HG02938 (cell line): ENCODE results near the gene TSBP1.

ENCODE experiments used
- ATAC-seq: cut with Tn5 transposase; IDR thresholded peaks from one replicate; pipeline ENCODE4 v1.9.1; 2021; ENCODE audit warnings: mild to moderate bottlenecking, moderate library complexity; ENCODE audit not compliant: unreplicated experiment

TSBP1 gene, protein sequence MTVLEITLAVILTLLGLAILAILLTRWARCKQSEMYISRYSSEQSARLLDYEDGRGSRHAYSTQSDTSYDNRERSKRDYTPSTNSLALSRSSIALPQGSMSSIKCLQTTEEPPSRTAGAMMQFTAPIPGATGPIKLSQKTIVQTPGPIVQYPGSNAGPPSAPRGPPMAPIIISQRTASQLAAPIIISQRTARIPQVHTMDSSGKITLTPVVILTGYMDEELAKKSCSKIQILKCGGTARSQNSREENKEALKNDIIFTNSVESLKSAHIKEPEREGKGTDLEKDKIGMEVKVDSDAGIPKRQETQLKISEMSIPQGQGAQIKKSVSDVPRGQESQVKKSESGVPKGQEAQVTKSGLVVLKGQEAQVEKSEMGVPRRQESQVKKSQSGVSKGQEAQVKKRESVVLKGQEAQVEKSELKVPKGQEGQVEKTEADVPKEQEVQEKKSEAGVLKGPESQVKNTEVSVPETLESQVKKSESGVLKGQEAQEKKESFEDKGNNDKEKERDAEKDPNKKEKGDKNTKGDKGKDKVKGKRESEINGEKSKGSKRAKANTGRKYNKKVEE

GRCh38 chr6:32371803-32372202 lies at the start of gene TSBP1:
Gene TSBP1, minus strand, starts transcription at chr6:32371903. Its CDS starts 197 bp downstream, at chr6:32371706.
- ATAC-seq: no peak

- ATAC-seq: no peak
These were observed 44.3 kb upstream of the TSBP1 start for GRCh38 chr6:32416036-32416435.

DNA sequence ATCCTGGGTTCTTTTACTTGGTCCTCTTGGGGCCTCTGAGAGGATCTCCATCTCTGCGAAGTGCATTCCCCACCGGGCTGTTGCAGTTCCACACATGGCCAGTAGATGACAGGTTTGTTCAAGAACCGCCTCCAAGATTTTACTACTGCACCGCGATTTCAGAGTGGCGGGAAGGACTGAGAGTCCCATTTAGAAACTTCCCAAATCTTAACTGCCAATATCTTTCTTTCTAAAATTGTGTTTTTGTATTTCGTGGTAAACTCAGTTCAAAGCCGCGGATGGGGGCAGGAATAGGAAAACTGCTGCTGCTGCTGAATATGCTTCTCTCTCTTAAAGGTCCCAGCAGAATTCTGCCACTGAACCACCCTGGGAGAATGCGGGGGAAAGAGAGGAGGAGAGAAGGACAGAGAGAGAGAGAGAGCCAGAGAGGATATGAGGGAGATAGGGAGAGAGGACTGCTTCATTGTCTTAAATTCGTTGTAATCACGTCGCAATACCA lies 43.9 kb upstream of the TSBP1 start:
- no peak for ATAC-seq

DNA sequence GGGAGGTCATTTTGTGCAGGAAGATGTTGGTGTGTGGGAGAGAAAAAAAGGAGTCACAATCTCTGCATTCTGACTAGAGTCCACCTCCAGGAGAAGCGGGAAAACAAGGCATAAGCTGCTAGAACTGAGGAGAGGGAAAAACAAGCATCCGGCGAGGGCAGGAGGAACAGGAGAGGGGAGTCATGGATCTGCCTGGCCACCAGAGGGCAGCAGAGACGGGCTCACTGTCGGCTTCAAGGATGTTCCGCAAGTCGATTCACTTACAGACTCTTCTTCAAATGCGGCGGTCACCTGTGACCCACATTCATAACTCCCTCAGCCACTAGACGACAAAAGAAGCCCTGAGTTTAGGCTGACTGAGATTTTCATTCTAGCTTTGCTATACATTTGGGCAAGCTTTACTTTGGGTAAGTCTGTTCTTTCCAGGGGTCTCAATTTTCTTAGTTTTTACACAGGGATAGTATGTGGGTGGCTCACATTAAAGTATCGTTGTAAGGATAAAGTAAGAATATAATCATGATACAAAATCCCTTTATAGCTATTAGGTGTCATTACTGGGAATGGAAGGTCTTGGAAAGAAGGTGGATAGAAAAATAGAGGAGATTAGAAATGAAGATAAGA lies 41.8 kb upstream of the TSBP1 start:
- ATAC-seq: no peak

DNA sequence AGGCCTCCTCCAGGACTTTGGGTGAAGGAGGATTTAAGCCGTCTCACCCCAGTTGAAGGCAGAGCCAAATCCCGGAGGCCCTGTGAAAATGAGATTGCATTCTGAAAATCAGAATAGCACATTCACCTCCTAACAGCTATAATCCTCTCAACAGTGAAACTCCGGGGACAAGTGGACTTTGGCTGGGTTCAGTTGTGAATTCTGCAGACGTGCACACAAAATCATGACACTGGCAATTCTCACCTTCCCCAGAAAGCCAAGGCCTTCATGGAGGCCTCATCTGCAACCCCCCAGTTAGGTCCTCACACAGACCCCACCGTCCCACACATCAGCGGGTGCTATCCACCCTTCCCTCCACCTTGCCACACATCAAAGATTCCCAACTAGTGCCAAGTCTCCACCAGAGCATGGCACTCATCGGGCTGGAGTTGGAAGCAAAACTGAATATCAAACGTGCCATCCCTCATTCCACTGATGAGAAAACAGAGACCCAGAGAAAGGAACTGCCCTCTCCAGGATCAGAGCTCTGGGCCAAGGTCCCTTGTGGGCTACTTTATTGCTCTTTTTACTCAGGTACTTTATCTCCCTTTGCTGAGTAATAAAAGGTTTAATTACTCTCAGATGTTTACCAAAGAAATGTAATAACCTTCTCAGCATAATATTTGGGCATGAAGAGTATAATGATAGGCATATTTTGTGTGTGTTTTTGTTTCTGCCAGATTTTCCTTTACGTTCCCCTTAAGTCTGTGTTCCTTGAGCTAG lies 40.0 kb upstream of the TSBP1 start:
- ATAC-seq: no peak

DNA sequence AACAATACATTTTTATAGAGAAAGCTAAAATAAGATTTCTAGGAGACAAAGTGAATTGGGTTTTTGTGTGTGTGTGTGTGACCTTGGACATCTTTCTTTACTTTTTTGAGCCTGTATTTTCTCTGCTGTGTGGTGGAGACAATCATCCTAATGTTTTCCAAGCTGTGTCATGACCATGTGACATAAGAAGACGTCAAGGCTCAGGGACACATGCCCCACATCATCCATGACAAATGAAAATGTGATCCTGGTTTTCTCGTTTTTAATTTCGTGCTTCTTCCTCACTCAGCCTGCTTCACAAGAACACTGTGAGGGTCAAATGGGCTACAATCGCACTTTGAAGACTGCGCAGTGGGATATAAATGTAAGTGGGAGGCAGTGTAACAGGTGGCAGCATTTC lies 39.2 kb upstream of the TSBP1 start:
- ATAC-seq: no peak

DNA sequence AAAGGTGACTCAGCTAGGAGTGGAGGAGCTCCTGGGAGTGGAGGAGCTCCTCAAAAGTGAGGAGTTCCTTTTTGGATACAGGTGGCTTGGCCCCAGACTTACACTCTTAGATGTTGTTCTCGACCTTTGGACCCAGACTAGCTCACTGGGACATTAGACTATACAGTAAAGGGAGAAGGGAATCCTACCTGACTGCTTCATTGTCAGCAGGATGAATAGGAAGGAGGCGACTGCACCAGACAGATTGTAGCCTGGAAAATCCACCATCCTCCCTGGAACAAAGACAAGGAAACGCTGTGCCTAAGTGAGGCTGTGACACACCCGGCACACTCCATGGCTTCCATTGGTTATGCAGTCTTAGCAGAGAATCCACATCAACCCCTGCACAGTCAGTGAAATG lies 35.2 kb upstream of the TSBP1 start, which contains the start of gene BTNL2:
Gene BTNL2, minus strand, starts transcription at position 325 of the 400 bp plus-strand sequence. Its CDS starts 58 bp downstream, at position 267.
- ATAC-seq: no peak

DNA sequence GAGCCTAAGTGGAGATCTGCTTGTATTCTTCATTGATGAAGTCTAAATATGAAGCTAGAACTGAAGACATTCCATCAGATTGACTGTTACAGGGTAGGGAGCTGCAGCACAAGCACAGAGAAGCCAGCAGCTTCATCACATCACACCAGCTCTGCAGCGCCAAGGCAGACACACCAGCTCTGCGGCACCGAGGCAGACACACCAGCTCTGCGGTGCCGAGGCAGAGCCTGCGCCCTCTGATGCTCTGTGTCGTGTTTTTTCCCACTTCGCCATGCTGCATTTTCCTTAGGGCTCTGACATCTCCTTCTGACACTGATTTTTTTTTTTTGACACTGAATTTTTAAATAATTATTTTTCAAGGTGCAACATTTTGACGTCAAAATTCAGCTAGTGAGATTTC lies 34.5 kb upstream of the TSBP1 start:
- ATAC-seq: no peak

DNA sequence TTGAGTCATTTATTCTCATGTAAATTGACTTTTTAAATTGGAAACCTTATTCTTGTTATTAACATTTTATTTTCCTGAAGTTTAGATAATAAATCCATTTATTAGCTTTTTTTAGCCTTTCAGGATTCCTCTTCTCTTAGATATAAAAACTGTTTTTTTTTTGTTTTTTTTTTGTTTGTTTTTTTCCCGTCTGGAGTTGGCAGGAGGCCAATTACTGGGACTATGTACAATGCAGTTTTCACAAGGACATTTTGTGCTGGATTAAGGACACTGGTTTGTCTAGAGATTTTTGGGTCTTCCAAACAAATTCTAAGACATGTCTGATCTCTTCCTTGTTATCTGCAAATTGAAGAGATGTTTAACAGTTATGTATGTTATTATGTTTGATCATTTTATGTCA lies 34.0 kb upstream of the TSBP1 start:
- ATAC-seq: no peak

GRCh38 chr6:32402812-32403211 lies 31.1 kb upstream of the TSBP1 start:
- ATAC-seq: no peak

DNA sequence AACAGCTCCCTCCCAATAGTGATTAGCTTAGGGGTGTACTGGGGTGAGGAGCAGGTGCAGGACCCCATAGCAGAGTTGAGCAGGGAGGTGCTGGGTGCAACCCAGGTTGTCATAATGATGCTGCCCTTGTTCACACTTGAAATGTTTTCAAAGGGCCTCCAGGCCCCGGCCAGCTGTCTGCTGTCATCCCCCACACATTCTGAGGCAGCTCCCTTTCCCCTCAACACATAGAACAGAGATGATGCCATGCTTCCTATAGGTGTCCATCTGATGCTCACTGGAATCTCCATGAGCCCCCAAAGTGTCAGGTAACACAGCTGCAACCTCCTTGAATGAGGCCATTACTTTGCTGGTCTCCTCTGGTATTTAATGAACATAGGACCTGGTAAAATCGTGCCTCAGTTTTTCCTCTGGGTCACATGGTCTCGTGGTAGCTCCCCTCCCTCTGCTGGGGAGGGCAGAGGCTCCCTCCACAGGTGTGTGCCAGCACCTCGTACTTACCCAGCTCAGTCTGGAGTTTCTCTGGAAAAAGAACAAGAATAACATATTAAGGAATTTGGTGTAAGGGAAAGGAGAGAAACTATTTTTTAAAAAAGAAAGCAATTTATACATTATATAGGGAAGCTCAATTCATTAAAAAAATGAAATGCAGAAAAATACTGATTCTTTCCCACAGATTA lies 29.7 kb upstream of the TSBP1 start:
- ATAC-seq: no peak

GRCh38 chr6:32397252-32397920 lies 25.7 kb upstream of the TSBP1 start:
- peak; percentile 86 for ATAC-seq

DNA sequence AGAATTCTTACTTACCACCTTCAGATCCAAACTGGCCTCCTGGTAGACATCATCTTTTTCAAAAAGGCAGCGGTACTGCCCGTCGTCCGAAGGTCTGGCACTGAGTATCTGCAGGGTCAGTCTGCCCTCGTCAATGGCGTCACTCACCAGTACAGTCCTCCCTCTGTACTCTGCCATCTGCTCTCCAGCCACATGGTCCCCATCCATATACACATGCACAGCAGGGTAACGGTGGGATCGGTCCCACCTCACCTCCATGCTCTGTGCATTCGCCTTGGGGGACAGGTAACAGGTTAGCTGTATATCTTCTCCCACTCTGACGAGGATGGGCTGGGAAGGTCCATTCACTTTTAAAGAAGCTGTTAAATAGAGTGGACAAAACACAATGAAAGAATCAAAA lies 24.3 kb upstream of the TSBP1 start:
- ATAC-seq: no peak

- no peak for ATAC-seq
These were observed 22.1 kb upstream of the TSBP1 start for GRCh38 chr6:32393665-32394420.

GRCh38 chr6:32391505-32391904 lies 19.8 kb upstream of the TSBP1 start:
- ATAC-seq: no peak

DNA sequence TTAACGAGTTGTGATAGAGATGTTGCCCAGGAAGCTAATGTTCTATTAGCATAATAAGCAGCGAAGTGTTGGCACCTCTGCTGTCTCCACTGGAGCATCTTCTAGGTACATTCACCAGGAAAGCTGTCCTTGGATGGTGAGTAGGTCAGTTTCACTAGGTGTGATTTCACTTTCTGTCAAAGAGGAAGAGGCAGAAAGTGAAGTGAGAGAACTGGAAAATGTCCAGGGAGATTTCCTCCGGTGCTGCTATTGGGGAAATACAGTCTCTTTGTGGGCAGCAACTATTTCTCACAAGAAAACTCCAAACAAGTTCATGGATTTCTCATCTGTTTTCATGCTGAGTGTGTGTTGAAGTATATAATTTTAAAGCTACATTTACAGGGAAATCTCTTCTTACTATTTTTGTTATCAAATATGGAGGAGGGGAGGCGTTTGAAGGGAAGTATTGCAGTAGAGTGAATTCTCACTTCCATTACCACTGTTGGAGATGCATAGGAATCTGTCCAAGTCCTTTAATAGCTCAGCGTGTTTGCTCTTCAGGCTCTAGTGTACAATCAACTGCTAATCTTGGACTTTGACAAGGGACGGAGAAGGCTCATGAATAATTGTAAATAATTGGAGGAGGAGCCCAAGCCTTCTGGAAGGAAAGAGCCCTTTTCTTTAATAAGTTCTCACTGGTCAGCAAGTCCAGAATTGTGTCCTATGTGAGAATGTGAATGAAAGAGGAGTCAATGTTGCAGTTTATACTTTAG lies 16.1 kb upstream of the TSBP1 start:
- no peak for ATAC-seq

DNA sequence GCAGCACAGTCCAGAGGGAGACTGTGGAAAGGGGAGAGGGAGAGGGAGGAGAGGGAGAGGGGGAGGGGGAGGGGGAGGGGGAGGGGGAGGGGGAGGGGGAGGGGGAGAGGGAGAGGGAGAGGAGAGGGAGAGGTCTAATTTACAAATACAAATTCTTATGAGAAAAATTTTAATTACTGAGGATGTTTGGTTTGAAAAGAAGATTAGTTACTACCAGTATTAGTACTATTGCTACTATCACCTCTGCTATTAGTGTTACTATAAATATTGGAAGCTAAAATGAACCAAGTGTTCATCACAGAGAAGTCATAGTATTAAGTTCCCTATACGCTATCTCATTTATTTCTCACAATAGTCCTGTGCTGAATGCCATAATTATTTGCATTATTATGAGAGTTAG lies 14.3 kb upstream of the TSBP1 start:
- ATAC-seq: no peak

- no peak for ATAC-seq
These were observed 11.2 kb upstream of the TSBP1 start for GRCh38 chr6:32382757-32383420.
